Hepatic stellate cell (primary cell): ENCODE data around the gene UGT1A3.

Source experiments
- DNase-seq: peaks from one replicate; pipeline ENCODE4 v3.0.0; 2011; ENCODE audit warnings: low spot score

UGT1A3 gene

GRCh38 chr2:233816771-233817170, 87.9 kb downstream of the UGT1A3 start:
- no peak for DNase-seq

- DNase-seq: no peak
Observed at GRCh38 chr2:233817361-233817911, 88.6 kb downstream of the UGT1A3 start.

- DNase-seq: no peak
Observed at GRCh38 chr2:233817995-233818638, 89.3 kb downstream of the UGT1A3 start.

- no peak for DNase-seq
Observed at GRCh38 chr2:233818639-233819621, 90.1 kb downstream of the UGT1A3 start.

GRCh38 chr2:233819884-233820773, 91.3 kb downstream of the UGT1A3 start:
- no peak for DNase-seq

- DNase-seq: no peak
Observed at GRCh38 chr2:233820774-233821105, 91.9 kb downstream of the UGT1A3 start.

- no peak for DNase-seq
Observed at GRCh38 chr2:233821196-233821595, 92.4 kb downstream of the UGT1A3 start.

- no peak for DNase-seq
Observed at GRCh38 chr2:233821709-233822100, 92.9 kb downstream of the UGT1A3 start.

- no peak for DNase-seq
Observed at GRCh38 chr2:233822101-233822771, 93.4 kb downstream of the UGT1A3 start.
